ENCODE measurements around the gene PARVB. TPM values are rescaled to one million over a fixed set of nuclear protein-coding genes. Genes with fewer than 3 reads are reported as not detected.

PARVB gene
- total and polyA plus RNA-seq, 10 of the 15 experiments (the other 5 are each of a cell fraction or from before 2014, with no cell fraction given) = 5.2 to 264 (median 76.0) TPM

GRCh38 chr22:43994416-43994815, 29.7 kb upstream of the PARVB start:
- ATAC-seq = no peak
- in situ Hi-C loops (cut with MboI) = loop anchor here (5.0 kb wide), 1 partner anchor 573 kb away; no protein-coding TSS in a partner anchor
- Histone ChIP-seq H3K36me3 (ENCODE audit: control insufficient read depth in 2 of 2, insufficient read depth in 2 of 2, low read length in 1 of 2) (peaks cover 20 to 26% of the 10 kb centered on the region in 2 experiments; a peak in 3 of 4 replicates), H3K4me2 (ENCODE audit: control insufficient read depth, insufficient read depth) (no peak overlapping the region), H3K27ac (ENCODE audit: control insufficient read depth, insufficient read depth) (no peak overlapping the region), H3K9me3 (replicated peaks; ENCODE audit: control insufficient read depth, insufficient read depth, low read length) (no peaks in the 10 kb centered on the region), H3K4me1 (ENCODE audit: control insufficient read depth, insufficient read depth, low read length) (peaks cover 15% of the 10 kb centered on the region), H3K4me3 (no peak overlapping the region), H3K9ac (ENCODE audit: control insufficient read depth, insufficient read depth, low read length) (no peak overlapping the region), H3K79me2 (ENCODE audit: control insufficient read depth, insufficient read depth, low read length) (peaks cover 4% of the 10 kb centered on the region), H4K20me1 (ENCODE audit: control insufficient read depth, insufficient read depth) (no peaks in the 10 kb centered on the region), H2AFZ (ENCODE audit: control insufficient read depth, low read depth, low read length) (no peak overlapping the region), H3K27me3 (replicated peaks in 1 of 2; ENCODE audit: control insufficient read depth in 2 of 2, insufficient read depth in 2 of 2, low read length in 1 of 2) (no peaks in the 10 kb centered on the region)
- ChIA-PET SMC1A (ENCODE audit: uncharacterized antibody, unreplicated experiment) (interaction anchor here (1.0 to 5.1 kb wide), 9 partner anchors 14 to 186 kb away, joined by 3 to 282 read pairs (median 13); partner anchors contain the start of genes PARVB and PARVG), POLR2A (interaction anchor here (1.7 to 4.3 kb wide), 2 partner anchors 31 to 91 kb away, joined by 10 to 23 read pairs; partner anchors contain the start of gene PARVB), RAD21 (ENCODE audit: unreplicated experiment) (interaction anchor here (1.0 to 7.5 kb wide), 8 partner anchors 18 to 630 kb away, joined by 3 to 185 read pairs (median 12); partner anchors contain the start of genes PARVB and PARVG), CTCF (interaction anchor here (0.9 to 11.6 kb wide), 19 partner anchors 9 to 690 kb away, joined by 3 to 499 read pairs (median 6); partner anchors contain the start of gene PARVB)
- no peak for TF ChIP-seq CEBPB (IDR thresholded peaks at IDR 0.05; ENCODE audit: borderline replicate concordance in 1 of 2, low read depth in 2 of 2, low read length in 2 of 2)
- no peak for TF ChIP-seq ZNF592 (IDR thresholded peaks at IDR 0.05)
- TF ChIP-seq MTA3 (IDR thresholded peaks at IDR 0.05; ENCODE audit: borderline replicate concordance, low read length) = no peak
- TF ChIP-seq BMI1 (IDR thresholded peaks at IDR 0.05; ENCODE audit: borderline replicate concordance) = no peak
- no peak for TF ChIP-seq BACH1 (IDR thresholded peaks at IDR 0.05; ENCODE audit: borderline replicate concordance)
- TF ChIP-seq SMAD5 (IDR thresholded peaks at IDR 0.05; ENCODE audit: low read depth) = no peak
- no peak for TF ChIP-seq POLR2A (IDR thresholded peaks at IDR 0.05; ENCODE audit: low read depth, low read length)
- no peak for TF ChIP-seq BRCA1 (IDR thresholded peaks at IDR 0.05; ENCODE audit: low read depth, low read length)
- TF ChIP-seq BCL3 (IDR thresholded peaks at IDR 0.05; ENCODE audit: borderline replicate concordance, insufficient read depth, low read depth, low read length, poor library complexity, severe bottlenecking) = no peak
- no peak for TF ChIP-seq STAT1 (conservative IDR thresholded peaks at IDR 0.05)
- TF ChIP-seq CBFB (IDR thresholded peaks at IDR 0.05; ENCODE audit: low read depth) = no peak
- TF ChIP-seq ETV6 (conservative IDR thresholded peaks at IDR 0.05 in 1 of 2, IDR thresholded peaks at IDR 0.05 in 1 of 2; ENCODE audit: borderline replicate concordance in 1 of 2, low read depth in 1 of 2) = no peak
- no peak for TF ChIP-seq CREB1 (IDR thresholded peaks at IDR 0.05; ENCODE audit: low read depth)
- no peak for TF ChIP-seq RAD21 (IDR thresholded peaks at IDR 0.05; ENCODE audit: insufficient read depth, low read depth, low read length)
- TF ChIP-seq HCFC1 (IDR thresholded peaks at IDR 0.05; ENCODE audit: low read length) = no peak
- no peak for DNase-seq (ENCODE audit: low read depth, low spot score)
- 77% methylated on average over 9 of the region's 9 CpGs for WGBS (ENCODE audit: insufficient coverage, insufficient replicate concordance, low lambda C conversion rate, missing lambda C conversion rate)
- BruUV-seq (replicated peaks) = no TSS peak
- no peak for FAIRE-seq
- intact Hi-C loops (cut with micrococcal nuclease; ENCODE audit: unreplicated experiment) = loop anchor here (5.0 kb wide), 1 partner anchor 73 kb away; no protein-coding TSS in a partner anchor

All from GM12878 (cell line).